ENCODE measurements around the gene TMEM59. TPM values are rescaled to one million over a fixed set of nuclear protein-coding genes. Genes with fewer than 3 reads are reported as not detected.

Gene TMEM59
- total and polyA plus RNA-seq, 4 donors = 152 to 468 (median 336) TPM

DNA sequence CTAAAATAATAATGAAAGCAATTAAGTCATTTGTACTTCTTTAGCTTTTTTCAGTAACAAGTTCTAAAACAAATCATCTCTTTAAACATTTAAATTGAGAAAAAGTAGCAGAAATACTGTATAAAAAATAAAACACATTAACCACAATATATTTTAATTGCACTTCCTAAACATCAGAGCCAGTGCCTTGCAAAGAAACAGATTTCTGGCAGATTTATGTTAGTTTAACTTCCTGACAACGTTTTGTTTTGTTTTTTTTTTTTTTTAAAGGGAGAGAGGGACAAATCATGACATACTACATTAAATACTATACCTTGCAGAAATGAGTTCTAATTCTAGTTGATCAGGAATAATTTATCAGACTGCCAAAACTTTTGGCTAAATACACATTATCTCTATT, 11.2 kb downstream of the TMEM59 start:
- Histone ChIP-seq H3K9ac (ENCODE audit: insufficient read depth in 1 of 2, low read length in 2 of 2) (no peak overlapping the region), H3K4me1 (ENCODE audit: control insufficient read depth in 5 of 5, insufficient read depth in 5 of 5, low read length in 5 of 5) (peaks cover 0 to 5% (median 0%) of the 10 kb centered on the region in 5 donors), H3K4me3 (no peak overlapping the region), H3K27me3 (ENCODE audit: control insufficient read depth in 3 of 3, insufficient read depth in 3 of 3, low read length in 2 of 3) (no peaks in the 10 kb centered on the region), H3K9me3 (ENCODE audit: control insufficient read depth in 4 of 4, insufficient read depth in 3 of 4, low read length in 3 of 4) (no peaks in the 10 kb centered on the region), H3K36me3 (ENCODE audit: control insufficient read depth in 4 of 4, insufficient read depth in 4 of 4, low read length in 4 of 4) (peaks cover 8 to 42% (median 19%) of the 10 kb centered on the region in 4 donors), H3K27ac (ENCODE audit: low read depth in 1 of 2, low read length in 1 of 2) (no peak overlapping the region)
- ATAC-seq (ENCODE audit: insufficient read depth, low FRiP score) (no peak), DNase-seq (no peak)
- WGBS, 2 donors = 8 to 17% methylated on average over 1 of the region's 1 CpG
- TF ChIP-seq, protein P1, sequence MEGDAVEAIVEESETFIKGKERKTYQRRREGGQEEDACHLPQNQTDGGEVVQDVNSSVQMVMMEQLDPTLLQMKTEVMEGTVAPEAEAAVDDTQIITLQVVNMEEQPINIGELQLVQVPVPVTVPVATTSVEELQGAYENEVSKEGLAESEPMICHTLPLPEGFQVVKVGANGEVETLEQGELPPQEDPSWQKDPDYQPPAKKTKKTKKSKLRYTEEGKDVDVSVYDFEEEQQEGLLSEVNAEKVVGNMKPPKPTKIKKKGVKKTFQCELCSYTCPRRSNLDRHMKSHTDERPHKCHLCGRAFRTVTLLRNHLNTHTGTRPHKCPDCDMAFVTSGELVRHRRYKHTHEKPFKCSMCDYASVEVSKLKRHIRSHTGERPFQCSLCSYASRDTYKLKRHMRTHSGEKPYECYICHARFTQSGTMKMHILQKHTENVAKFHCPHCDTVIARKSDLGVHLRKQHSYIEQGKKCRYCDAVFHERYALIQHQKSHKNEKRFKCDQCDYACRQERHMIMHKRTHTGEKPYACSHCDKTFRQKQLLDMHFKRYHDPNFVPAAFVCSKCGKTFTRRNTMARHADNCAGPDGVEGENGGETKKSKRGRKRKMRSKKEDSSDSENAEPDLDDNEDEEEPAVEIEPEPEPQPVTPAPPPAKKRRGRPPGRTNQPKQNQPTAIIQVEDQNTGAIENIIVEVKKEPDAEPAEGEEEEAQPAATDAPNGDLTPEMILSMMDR (IDR thresholded peaks at IDR 0.05; ENCODE audit: control extremely low read depth, extremely low read depth) = no peak

DNA sequence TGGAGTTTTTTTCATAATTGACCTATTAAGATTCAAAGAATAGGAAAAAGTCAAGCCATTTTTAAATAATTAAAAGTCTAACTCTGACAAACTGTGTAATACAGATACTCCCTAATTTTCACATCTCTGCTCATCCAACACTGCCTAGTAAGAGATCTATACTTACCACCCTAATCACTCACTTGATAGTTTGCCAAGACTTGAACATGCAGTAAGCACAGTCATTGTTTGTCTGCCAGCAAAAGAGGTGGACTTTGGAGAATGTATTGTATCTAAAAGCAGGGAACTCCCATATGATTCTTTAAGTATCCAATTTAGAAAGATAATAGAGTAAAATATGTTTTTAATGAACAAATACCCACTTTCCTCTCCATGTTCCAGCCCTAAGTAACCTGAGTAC, 15.5 kb downstream of the TMEM59 start:
- Histone ChIP-seq H3K27me3 (ENCODE audit: control insufficient read depth in 3 of 3, insufficient read depth in 3 of 3, low read length in 2 of 3) (no peaks in the 10 kb centered on the region), H3K36me3 (ENCODE audit: control insufficient read depth in 4 of 4, insufficient read depth in 4 of 4, low read length in 4 of 4) (peaks cover 24 to 56% (median 32%) of the 10 kb centered on the region in 4 donors), H3K27ac (ENCODE audit: low read depth in 1 of 2, low read length in 1 of 2) (no peak overlapping the region), H3K4me1 (ENCODE audit: control insufficient read depth in 5 of 5, insufficient read depth in 5 of 5, low read length in 5 of 5) (no peaks in the 10 kb centered on the region), H3K9me3 (ENCODE audit: control insufficient read depth in 4 of 4, insufficient read depth in 3 of 4, low read length in 3 of 4) (no peaks in the 10 kb centered on the region), H3K9ac (ENCODE audit: insufficient read depth in 1 of 2, low read length in 2 of 2) (no peak overlapping the region), H3K4me3 (no peak overlapping the region)
- DNase-seq = no peak
- TF ChIP-seq, protein P1 (IDR thresholded peaks at IDR 0.05; ENCODE audit: control extremely low read depth, extremely low read depth) = no peak
- ATAC-seq (ENCODE audit: insufficient read depth, low FRiP score) = no peak

DNA sequence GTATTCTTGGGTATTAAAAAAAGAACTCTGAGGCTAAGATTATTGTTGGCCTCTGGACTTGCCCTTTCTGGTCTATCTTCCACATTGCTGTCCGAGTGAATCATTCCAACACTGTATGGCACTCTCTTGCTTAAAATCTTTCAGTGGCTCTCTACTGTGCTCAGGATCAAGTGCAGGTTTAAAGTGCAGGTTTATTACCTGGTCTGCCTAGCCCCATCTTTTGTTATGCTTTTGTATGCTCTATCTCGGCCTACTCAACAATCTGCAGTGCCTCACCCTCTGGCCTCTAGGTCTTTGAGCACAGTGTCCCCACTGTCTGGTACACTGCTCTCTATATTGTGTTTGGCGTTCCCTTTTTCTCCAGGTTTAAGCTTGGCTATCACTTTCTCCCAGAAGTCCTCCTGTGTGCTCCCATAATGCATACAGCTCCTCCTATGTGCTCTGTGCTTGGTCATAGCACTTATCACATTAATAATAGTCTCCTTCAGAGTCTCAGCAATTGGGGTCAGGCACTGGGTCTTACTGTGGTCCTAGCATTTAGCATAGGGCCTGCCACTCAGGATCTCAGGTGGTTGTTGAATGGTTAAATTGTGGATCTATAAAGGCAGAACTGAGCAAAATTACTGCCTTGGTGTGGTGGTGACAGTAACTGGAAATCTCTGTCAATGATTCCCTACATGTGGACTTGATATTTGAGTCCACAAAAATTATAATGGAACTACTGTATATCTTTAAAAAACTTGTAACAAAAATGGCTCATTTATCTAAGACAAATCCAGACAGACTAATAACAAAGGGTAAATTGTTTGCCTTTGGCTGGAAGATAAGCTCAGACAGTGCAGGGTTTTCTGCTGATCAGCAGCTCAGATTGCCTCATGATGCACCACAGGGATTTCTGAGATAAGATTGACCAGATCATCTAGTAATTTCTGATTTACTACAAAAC, 24.4 kb downstream of the TMEM59 start:
- H3K27me3 ChIP-seq (ENCODE audit: control insufficient read depth in 3 of 3, insufficient read depth in 3 of 3, low read length in 2 of 3) = no peaks in the 10 kb centered on the region
- no peak overlapping the region for H3K27ac ChIP-seq (ENCODE audit: low read depth in 1 of 2, low read length in 1 of 2)
- peaks cover 0 to 2% (median 0%) of the 10 kb centered on the region in 5 donors for H3K4me1 ChIP-seq (ENCODE audit: control insufficient read depth in 5 of 5, insufficient read depth in 5 of 5, low read length in 5 of 5)

More for the DNA sequence above, 24.4 kb downstream of the TMEM59 start:
- no peak overlapping the region for H3K9ac ChIP-seq (ENCODE audit: insufficient read depth in 1 of 2, low read length in 2 of 2)
- peaks cover 4 to 22% (median 10%) of the 10 kb centered on the region in 4 donors for H3K36me3 ChIP-seq (ENCODE audit: control insufficient read depth in 4 of 4, insufficient read depth in 4 of 4, low read length in 4 of 4)
- WGBS, 2 donors = 91 to 97% methylated on average over 3 of the region's 3 CpGs
- DNase-seq (no peak), ATAC-seq (ENCODE audit: insufficient read depth, low FRiP score) (no peak)
- H3K4me3 ChIP-seq = no peak overlapping the region
- H3K9me3 ChIP-seq (ENCODE audit: control insufficient read depth in 4 of 4, insufficient read depth in 3 of 4, low read length in 3 of 4) = no peaks in the 10 kb centered on the region
- TF ChIP-seq, protein P1 (IDR thresholded peaks at IDR 0.05; ENCODE audit: control extremely low read depth, extremely low read depth) = no peak

Measured in lung (tissue), 12 donors.